Measurements from ENCODE around the gene DCN.
"Not testable (repeated sequence)": the region's sequence is repeated elsewhere in the genome, so short reads cannot be mapped to it uniquely, and the experiment has no call there.

DCN gene, protein sequence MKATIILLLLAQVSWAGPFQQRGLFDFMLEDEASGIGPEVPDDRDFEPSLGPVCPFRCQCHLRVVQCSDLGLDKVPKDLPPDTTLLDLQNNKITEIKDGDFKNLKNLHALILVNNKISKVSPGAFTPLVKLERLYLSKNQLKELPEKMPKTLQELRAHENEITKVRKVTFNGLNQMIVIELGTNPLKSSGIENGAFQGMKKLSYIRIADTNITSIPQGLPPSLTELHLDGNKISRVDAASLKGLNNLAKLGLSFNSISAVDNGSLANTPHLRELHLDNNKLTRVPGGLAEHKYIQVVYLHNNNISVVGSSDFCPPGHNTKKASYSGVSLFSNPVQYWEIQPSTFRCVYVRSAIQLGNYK

DNA sequence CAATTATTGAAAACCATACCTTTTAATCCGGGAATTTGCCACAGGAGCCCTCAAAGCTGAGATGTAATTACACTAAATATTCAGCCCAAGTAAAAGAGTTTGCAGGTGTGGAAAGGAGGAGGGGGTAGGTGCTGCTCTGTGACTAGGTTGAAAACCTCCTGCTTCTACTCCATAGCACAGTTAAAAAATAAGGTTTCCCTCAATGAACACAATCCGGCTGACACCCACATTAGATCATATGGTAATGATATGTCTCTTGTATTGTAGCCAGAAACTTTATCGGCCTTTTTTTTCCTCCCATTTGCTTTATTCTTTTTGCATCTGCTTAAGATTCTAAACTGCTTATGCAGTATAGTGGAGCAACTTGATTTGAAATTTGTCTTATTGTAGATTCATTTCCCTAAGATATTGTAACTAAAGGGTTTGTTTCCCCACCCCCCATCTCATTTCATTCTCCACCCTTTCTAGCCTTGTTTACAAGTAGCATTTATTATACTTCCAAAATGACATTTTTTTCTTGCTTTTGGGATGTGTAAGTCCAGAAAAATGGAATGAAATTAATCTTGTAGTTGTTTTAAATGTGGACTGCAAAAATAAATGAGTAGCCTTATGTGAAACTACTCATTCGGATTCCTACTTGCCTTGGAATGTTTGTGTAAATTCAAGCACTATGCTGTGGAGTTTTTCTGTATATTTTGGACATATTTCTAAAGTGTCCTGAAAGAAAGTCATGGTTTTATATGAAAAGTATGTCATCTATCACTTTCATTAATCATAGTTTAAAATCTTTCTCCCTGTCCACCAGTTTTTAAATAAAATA, at the start of gene DCN:
Gene DCN, minus strand, starts transcription at position 182 of the 820 bp plus-strand sequence. CDS start 4,265 bp downstream, outside the sequence.
- no peak for DNase-seq

DNA sequence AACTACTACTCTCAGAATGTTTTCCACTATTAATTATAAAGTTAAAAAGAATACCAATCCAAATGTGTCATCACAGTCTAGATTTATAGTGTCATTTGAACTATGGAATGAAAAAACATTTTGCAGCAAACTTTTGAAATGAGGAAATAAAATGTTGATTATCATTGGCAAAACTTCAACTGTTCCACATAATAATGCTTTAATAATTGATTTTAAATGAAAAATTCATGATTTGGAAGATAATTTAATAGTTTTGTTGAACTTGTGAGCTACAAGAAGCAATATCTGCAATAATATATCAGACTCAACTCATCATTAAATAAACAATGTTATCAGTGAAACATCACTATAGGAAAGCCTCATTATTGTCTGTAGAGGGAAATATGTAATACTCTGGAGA, 48.2 kb upstream of the DCN start:
- DNase-seq: no peak

DNA sequence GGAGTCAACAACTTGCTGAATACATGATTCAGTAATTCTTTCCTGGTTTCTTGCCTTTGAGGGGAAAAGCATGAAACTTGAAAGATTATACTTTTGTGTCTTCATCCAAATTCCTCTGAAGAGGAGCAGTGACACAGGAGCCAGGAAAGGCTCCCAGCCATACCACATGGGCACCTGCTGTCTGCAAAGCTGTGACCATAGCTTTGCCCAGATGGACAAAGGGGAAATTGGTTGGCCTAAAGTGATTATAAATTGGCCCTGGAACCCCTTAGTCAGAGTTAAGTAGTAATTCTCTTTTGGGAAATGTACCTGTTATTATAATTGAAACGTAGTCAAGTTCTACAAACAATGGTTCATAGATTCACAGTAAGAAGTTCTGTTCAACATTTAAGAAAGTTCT, 44.3 kb upstream of the DCN start:
- no peak for DNase-seq

DNA sequence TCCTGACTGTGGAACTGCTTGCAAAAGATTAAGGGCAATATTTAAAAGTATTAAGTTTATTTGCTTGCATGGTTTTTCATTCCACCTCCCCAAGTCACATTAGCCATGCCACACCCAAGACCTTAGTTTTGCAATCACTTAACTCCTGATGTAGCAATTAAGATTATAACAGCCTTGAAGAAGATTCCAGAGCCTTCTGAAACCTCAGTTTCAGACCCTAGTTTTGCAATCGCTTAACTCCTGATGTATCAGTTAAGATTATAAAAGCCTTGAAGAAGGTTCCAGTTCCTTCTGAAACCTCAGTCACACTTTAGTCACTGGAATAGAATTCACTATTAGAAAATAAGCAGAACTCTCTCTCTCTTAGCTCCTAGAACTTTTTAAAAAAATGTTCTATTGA, 42.7 kb upstream of the DCN start:
- no peak for DNase-seq

DNA sequence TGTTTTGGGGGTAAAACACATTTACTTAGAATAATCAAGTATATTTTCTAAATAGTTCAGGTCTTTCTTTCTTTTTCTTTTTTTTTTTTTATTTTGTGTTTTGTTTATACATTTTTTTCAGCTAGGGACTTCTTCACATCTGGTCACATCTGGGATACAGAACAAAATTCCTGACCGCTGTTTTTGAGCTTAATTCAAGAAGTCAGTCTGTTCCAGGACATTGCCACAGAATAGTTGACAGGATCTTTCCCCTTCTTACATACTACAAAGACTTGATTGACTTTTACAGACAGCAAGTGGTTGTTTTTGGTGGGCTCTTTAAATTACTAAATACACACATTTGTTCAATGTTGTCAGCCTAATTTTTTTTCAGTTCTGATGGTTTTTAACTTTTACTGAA, 41.8 kb upstream of the DCN start:
- DNase-seq: no peak

DNA sequence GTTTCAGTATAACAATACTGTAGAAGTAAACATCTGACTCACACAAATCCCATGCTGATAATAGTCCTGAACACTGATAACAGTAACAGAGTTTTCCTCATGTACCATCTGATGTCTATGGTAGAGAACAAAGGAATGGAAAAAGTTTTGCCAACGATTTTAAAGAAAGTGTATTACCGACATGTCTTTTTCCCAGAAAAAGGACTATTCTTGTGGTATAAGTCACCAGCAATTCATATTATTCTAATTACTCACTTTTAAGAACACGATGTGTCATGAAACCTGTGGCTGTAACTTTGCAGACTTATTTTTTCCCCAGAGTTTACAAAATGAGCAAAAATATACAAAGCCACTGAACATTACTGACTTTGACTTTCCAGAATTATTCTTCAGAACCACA, 40.1 kb upstream of the DCN start:
- no peak for DNase-seq

DNA sequence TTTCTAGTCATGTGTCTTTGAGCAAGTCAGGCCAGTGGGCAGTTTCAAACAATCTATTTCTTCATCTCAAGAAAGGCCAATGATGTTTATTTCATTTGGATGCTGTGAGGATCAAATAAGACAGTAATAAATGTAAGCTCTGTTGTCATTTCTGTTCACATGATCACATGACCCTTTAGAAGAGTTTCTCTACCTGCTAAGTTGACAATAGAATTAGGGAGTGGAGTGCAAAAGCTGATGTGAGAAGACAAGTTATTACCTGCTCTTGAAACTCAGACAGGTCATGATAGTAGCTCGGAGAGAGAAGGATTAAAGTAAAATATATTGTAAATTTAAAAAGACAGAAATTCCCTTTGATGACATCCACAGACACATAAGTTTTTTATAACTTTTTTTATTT, 37.3 kb upstream of the DCN start:
- DNase-seq: no peak

DNA sequence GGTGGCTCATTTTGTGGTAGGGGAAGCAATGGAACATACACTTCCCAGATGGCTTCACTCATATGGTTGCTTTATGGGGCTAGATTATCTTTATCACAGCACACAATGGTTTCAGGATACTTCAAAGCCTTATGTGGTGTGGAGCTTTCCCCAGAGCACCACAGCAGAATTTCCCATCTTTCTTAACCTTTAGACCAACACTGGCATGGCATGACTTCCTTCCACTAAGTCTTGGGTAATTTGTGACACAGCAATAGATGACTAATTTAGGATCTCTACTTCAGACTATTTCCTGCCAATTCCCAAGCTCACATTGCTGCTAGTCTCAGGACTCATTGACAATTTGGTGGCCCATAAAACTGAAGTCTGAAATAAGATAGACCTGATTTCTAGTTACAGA, 36.9 kb upstream of the DCN start:
- DNase-seq: no peak

DNA sequence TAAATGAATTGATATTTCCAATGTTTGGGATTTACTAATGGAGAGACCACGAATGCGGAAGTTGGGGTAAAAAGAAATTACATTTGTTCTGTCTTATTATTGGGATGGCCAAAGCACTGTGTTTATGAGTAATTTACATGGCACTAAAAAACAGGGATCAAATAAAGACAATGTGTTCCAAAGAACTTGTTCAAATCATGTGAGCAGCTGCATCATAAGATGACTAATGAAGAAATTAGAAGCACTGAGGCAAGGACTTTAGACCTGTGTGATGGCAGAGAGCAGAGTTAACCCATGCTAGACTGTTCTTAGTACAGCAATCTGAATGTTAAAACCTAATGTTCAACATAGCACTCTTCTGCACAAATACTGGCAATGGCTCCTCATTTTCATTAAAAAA, 34.3 kb upstream of the DCN start:
- DNase-seq: no peak

DNA sequence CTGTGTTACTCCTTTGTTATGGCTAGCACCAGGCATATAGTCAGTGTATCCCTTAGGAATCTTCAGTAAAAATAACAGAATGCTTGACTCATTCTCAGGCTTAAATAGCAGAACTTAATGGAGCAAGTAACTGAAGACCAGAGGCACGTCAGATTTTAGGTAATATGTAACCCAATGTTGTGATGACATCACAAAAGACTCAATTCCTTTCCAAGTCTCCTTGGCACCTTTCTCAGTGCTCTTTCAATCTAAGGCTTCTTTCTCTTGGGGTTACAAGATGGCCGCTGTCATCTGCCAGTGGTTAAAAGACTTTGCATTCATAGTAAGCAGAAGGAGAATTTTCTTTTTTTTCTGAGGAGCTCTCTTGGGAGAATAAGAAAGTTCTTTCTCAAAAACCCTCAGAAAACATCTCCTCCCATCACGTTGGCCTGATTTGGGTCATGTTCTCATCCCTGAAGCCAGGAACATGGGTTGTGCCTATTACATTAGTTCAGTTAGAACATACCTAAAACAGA, 33.4 kb upstream of the DCN start:
- no peak for DNase-seq

DNA sequence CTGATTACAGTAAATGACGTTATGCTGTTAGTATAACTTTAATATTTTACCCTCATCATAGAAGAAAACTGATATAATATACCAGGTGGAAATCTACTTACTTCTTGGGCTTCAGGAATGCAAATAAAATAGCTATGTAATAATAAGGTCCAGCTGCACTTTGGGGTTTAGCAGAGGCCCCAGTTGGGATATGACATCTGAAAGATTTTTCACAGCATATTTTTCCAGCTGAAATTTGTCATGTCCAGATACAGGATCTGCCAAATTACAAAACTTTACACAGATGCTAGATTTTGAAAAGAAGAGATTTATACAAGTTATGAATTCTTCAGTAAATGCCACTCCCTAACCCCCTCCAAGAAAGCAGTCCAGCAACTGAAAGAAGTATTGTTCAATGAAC, 29.2 kb upstream of the DCN start:
- no peak for DNase-seq

DNA sequence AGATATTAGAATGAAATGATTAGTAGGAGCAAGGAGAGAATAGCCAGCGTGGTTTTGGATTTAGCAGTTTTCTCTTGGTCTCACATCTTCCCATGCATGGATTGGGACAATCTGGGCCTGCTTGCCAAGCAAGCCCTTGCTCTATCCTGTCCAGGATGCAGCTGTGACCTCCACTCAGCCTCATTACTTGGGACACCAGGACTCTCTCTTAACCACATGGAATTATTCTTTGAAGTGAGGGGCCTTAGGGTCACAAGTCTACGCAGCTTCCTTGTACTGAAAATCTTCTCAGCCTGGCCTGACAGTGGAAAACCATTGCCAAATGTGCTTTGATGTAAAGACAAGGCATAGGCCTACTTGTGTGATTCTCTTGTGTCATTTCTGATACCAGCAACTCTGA, 28.0 kb upstream of the DCN start:
- no peak for DNase-seq

DNA sequence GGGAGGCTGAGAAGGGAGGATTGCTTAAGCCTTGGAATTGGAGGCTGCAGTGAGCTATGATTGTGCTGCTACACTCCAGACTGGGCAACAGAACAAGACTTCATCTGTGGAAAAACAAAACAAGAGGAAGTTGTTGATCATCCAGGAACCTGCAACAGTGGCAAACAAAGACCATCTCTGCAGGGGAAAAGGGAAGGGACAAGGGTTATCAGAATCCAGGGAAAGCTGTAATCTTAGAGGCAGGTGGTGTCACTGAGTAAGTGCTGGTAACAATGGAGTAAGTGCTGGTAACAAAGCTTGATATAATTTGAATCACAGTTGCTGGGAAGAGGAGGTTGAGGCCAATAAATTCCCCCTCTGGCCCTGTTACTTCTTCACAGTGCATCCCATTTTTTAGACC, 27.5 kb upstream of the DCN start:
- no peak for DNase-seq

DNA sequence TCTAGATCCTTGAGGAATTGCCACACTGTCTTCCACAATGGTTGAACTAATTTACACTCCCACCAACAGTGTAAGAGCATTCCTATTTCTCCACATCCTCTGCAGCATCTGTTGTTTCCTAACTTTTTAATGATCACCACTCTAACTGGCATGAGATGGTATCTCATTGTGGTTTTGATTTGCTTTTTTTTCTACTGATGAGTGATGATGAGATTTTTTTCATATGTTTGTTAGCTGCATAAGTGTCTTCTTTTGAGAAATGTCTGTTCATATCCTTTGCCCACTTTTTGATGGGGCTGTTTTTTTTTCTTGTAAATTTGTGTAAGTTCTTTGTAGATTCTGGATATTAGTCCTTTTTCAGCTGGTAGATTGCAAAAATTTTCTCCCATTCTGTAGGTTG, 24.7 kb upstream of the DCN start:
- not testable (repeated sequence) for DNase-seq

DNA sequence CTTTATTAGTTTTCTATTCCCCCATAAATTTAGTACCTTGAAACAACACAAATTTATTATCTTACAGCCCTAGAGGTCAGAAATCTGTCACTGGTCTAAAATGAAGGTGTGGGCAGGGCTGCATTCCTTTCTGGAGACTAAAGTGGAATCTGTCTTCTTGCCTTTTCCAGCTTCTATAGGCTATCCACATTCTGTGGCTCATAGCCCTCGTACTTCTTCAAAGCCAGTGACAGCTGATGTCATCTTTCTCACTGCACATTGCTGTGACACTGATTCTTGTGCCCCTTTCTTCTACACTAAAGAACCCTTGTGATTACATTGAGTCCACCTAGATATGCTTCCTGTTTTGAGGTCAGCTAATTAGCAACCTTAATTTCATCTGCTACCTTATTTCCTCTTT, 23.2 kb upstream of the DCN start:
- no peak for DNase-seq

DNA sequence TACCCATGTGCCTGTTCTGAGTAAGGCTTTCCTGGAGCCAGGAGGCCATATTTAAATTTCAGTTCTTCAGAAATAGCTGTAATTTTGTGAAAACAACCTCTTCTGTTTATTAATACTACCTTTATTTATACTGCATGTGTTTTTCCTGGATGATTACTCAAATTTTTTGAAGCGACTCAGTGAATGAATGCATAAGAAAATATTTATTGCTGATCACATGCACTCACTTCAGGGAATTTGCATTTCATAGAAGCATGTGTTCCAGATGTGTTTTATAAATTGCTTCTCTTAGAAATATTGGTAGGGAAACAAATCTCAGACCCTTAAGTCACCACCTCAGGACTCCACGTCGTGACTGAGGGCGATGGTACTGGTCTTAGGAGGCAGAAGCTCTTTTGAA, 21.8 kb upstream of the DCN start:
- DNase-seq: no peak

DNA sequence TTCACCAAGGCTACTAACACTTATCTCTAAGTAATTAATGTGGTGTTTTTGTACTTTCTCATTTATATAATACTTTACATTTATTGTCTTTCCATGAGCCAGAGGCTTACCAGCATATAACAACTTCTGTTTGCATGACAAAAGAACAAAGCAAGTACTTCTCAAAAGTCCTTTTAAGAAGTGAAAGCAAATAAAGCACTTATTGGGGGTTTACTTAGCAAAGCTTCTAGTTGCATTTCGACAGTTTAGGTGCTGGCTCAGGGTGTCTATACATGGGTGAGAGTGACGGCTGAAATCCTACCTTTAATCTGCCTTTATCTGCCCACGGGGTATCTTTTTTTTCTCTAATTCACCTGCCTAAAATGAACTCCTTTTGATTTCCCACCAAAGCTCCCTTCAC, 21.0 kb upstream of the DCN start:
- no peak for DNase-seq

DNA sequence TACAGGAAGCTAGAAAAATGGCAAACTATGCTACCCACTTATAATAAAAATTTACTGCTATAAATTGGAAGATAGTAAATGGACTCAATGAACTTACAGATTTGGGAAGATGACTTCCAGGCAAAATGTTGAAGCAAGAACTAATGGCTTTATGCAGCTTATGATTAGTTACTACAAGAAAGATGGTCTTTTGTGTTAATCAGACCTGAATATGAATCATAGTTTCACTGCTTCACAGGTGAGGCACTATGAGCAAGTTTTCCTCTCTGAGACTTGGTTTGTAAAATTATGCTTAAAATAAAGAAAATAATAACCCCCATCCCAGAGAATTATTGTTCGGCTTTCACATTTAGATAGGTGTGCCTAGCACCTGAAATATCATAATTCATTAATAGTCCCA, 19.8 kb upstream of the DCN start:
- no peak for DNase-seq

DNA sequence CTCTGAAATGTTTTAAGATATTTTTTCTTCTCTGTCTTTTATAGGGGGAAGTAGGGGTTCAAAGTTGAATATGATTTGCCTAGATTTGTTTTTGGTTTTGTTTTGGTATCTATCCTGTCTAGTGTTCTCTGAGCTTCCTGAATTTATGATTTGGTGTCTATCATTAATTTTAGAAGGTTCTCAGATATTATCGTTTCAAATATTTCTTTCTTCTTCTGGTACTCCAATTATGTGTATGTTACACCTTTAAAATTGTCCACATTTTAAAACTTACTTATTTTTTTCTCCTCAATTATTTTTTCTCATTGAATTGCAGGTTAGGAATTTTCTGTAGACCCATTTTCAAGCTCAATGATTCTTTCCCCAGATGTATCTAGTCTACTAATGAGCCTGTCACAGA, 13.8 kb upstream of the DCN start:
- DNase-seq: no peak

DNA sequence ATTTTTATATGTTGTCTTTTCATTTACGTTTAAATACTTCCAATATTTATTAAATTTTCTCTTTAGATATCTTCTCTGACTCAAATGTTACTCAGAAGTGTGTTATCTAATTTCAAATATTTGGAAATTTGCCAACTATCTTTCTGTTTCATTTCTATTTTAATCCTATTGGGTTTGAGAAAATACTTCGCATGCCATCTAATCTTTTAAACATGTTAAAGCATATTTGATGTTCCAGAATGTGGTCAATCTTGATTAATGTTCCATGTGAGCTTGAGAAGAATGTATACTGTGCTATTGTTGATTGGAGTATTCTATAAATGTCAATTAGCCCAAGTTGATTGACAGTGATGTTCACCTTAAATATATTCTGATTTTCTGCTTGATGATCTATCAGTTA, 11.9 kb upstream of the DCN start:
- DNase-seq: no peak

DNA sequence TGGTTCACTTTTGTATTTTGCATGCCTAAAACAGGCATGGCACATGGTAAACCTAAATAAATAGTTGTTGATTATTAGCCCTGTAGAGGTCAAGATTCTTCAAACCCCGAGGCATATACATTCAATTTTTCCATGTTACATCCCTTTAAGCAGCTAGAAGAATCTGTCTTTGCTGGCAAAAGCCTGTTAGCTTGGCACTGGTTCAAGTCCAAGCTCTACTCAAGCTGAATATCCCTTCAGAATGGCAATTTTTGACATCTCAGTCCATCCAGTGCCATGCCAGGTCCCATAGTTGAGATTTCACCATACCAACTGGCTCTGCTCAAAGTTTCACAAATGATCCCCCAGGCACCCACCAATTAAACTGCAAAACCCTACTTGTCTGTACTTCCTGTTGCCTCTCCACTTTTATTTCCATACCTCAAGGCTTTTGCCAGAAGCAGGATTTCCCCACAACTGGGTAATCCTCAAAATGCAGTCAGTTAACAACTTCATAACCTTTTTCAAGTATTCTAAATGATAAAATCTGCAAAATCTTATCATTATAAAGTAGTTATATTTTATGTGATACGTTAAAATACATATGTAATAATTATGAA, 9.0 kb upstream of the DCN start:
- peak; percentile 11 to 79 for DNase-seq

DNA sequence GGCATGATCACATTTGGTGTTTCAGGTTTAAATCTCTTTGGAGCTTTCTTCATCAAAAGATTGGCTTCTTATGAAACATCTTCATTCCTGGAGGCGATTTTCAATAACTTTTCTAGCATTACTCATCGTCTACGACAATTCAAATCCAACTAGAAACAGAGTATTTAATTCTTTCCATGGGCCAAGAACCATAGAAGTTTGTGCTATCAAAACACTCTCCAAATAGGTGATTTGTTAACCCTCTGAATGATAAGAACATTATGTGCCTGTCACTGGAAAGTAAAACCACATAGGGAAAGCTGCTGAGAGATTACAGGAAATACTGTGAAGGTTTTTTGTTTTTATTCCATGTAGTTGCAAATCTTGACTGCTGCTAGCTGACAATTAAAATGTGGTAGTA, 6.9 kb upstream of the DCN start:
- DNase-seq: no peak

DNA sequence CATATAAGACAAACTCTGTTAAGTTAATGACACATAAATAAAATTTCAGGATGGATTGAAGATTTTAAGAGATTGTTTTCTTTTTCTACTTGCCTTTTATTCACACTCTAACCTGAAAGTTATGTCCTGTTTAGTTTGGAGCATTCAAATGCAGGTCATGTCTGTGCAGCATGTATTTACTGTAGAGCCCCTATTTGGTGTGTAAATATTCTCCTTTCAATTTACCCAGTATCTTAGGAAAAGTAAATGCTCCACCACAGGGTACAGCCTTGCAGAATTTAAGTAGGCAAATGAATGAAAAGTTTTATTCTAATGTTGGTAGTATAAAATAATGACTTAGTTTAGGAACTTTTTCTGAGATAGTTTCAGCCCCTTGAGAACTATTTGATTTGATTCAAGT, 6.2 kb upstream of the DCN start:
- no peak for DNase-seq

DNA sequence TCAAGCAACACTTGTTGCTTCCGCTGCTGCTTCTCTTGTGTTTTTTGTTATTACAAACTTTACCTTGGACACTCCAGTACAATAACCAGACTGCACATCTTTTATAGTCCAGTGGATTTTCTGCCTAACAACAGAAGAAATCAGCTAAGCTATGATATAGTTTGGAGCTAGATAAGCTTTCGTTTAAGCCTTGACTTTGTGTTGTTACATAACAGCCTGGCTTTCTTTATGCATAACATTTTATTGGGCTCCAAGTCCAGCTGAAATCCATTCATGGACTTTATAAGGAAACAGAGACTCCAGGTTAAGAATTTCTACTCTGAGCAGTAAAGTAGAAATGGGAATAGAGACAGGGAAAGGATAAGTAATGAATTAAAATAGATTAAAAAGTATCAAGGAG, 3.5 kb upstream of the DCN start:
- DNase-seq: no peak

Data from NCI-H446 (cell line).